NCI-H146 treated with DMSO at 0.1 percent for 48 hours (cell line): ENCODE data around the gene RACK1.
"Not testable (repeated sequence)": the region's sequence is repeated elsewhere in the genome, so short reads cannot be mapped to it uniquely, and the experiment has no call there.

Experiments used
- DNase-seq: peaks from one replicate; lab custom pipeline; 2025; ENCODE audit not compliant: unreplicated experiment; lab: John Stamatoyannopoulos, UW

RACK1 gene

GRCh38 chr5:181243564-181244343 lies at the start of gene RACK1:
RACK1 (minus strand) TSS chr5:181243906; CDS start chr5:181243800, 106 bp downstream.
- DNase-seq = no peak

GRCh38 chr5:181287331-181287730 lies 43.6 kb upstream of the RACK1 start:
- not testable (repeated sequence) for DNase-seq

- not testable (repeated sequence) for DNase-seq
Measured at GRCh38 chr5:181285962-181286705, 42.4 kb upstream of the RACK1 start.

GRCh38 chr5:181283841-181284755 lies 40.4 kb upstream of the RACK1 start:
- not testable (repeated sequence) for DNase-seq

- DNase-seq = no peak
Measured at GRCh38 chr5:181283347-181283746, 39.6 kb upstream of the RACK1 start.

- no peak for DNase-seq
Measured at GRCh38 chr5:181282874-181283273, 39.2 kb upstream of the RACK1 start.

DNA sequence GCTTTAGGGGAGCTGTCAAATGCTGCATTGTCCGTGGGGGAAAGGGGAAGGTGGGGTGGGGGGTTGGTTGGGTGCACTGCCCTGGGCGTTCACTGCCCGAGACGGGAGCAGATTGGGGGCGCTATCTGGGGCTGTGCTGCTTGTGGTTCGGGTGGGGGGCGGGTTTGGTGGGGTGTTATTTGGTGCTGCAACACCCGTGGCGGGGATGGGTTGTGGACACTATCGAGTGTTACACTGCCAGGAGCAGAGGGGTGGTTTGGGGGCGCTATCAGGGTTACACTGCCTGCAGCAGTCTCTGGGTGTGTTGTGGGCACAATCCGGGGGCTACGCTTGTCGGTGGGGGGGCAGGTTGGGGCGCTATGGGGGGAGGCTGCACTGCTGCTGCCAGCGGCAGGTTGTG lies 38.7 kb upstream of the RACK1 start:
- DNase-seq = not testable (repeated sequence)

DNA sequence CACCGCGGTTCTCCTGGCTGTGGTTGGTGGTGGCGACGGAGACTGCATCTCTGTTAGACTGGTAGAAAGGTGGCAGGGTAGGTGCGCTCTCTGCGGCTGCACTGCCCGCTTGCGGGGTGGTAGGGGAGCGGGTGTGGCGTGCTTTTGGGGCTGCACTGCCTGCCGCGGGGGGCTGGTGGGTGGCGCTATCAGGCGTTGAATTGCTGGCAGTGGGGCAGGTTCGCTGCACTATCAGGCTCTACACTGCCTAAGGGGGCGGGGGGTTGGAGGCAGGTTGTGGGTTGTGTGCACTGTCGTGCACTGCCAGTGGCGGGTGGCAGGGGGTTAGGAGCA lies 38.2 kb upstream of the RACK1 start:
- no peak for DNase-seq

- no peak for DNase-seq
Measured at GRCh38 chr5:181281077-181281983, 37.6 kb upstream of the RACK1 start.

DNA sequence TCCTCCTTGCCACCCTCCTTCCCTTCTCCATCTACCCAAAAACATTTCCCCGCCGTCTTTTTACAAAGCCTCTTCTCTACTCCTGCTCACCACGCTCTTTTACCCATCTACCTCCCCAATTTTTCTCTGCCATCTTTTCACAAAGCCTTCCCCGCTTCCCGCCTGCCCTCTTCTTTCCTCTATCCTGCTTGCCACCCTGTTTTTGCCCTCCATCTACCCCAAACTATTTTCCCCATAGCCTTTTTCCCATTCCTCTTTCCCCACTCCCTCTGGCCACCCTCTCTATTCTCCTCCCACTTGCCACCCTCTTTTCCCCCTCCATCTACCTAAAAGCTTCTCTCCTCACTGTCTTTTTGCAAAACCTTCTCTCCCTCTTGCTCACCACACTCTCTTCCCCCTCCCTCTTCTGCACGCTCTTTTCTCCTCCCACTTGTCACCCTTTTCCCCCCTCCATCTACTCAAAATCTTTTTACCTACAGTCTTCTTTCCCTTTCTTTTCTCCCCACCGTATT lies 36.6 kb upstream of the RACK1 start:
- DNase-seq = no peak

GRCh38 chr5:181273433-181273744 lies 29.7 kb upstream of the RACK1 start:
- DNase-seq = not testable (repeated sequence)

DNA sequence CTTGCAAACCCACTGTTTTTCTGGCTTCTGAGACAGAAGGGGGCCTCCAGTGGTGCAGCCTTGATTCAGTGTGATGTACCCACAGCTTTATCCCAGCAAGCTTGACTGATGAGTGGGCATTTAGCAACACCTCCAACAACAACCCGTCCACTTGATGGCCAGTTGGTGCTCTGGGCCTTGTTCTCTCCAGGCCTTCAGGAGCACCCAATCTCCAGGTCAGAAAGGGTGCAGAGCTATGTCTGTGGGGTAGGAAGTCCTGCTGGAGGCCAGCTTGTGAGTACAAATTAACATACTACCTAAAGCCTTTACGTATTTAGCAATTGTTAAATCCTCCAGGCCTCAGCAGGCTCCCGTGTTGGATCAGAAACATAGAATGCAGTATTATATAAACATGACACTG lies 27.4 kb upstream of the RACK1 start:
- no peak for DNase-seq

GRCh38 chr5:181267907-181268306 lies 24.2 kb upstream of the RACK1 start:
- DNase-seq = not testable (repeated sequence)

DNA sequence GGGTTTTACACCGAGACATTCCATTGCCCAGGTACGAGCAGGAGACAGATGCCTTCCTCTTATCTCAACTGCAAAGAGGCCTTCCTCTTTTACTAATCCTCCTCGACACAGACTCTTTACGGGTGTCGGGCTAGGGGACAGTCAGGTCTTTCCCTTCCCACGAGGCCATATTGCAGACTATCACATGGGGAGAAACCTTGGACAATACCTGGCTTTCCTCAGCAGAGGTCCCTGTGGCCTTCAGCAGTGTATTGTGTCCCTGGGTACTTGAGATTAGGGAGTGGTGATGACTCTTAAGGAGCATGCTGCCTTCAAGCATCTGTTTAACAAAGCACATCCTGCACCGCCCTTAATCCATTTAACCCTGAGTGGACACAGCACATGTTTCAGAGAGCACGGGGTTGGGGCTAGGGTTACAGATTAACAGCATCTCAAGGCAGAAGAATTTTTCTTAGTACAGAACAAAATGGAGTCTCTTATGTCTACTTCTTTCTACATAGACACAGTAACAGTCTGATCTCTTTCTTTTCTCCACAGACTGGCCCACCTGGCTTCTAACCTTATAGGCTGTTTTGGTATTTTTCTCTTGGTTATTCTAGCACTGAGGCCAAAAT lies 23.7 kb upstream of the RACK1 start:
- not testable (repeated sequence) for DNase-seq

DNA sequence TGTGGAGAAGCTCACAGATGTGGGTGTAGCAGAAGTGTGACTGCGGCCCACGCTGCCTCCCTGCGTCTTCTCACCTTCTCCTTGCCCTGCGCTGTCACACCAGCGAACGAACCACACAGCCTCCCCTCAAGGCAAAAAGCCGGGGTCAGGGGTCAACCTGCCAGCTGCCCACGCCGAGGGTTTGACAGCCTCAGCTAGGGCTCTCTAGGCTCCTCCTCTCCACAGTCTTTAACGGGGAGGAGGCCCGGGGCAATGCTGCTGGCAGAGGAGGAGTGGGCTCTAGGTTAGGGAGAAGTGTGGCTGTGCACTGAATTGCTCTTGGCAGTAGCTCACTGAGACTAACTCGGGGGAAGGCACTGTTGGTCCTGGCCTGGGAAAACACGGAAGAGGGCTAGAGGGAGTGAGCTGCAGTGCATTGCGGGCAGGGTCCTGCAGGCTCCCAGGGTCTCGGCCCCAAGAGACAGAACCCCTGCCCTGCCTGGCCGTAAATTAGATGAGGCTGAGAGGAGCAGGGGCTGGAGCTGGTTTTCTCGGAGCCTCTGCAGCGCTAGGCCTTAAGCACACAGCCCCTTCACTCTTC lies 21.5 kb upstream of the RACK1 start:
- no peak for DNase-seq

- no peak for DNase-seq
Measured at GRCh38 chr5:181263633-181264032, 19.9 kb upstream of the RACK1 start.

DNA sequence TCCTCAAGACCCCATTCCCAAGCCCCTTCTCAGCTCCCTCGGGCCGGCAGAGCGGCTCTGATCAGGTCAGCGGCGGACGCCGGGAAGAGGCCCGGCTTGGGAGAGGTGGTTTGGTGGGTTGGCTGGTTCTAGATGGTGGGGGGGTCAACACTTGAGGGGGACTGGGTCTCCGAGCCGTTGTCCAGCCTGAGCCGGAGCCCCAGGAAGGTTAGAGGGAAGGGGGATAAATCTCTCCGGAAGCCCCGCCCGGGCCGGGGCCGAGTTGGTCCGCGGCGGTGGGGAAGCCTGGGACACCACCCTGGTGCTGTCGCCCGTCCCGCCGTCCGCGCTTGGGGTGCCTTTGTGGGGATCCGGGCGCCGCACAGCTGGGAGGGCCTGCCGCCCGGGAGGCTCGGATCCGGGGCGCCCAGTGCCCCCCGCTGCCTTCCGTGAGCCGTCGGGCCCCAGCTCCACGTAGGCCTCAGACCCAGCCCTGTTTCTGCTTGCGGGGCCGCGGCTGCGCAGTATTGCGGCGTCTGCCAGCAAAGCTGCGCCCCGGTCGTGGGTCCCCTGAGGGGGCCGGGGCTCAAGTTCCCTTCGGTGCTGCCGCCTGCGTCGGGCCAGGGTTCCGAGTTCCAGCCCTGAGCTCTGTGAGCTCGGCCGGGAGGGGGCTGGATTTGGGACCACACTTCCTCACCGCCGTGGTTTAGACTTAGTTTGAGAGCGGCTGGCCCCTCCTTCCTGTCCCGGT lies 17.8 kb upstream of the RACK1 start:
- no peak for DNase-seq

DNA sequence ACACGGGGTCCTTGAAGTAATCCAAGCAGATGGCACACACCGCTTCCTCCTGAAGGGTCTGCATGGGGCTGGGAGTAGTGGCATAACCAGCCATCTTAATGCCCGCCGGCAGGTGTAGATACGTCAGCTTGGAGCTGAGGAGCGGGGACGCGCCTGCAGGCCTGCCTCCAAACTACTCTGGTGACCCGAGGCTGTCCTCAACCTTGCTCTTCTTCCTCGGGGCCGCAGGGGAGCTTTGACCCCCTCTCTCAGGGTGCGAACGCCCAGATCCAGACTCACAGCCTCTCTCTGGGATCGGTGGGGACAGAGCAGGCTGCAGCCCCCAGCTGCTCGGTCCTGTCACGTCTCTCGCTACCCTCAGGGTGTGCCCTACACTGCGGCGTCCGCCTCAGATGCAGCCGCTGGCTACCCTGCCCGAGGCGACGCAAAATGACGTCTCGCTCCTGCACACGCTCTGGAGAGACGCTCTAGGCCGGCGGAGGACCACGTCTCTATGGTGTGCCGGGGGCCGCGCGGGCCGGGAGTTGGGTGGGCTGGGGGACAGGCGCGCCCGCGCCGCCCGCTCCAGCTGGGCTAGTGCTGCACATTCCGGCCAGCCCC lies 17.1 kb upstream of the RACK1 start, which contains the start of gene TRIM52:
TRIM52 (minus strand) TSS at position 424 of the 600 bp plus-strand sequence; CDS start at position 94, 330 bp downstream.
- DNase-seq = no peak
